ENCODE measurements around the gene POU6F2.

GRCh38 chr7:39458061-39458745 lies 480.5 kb downstream of the POU6F2 start:
- TF ChIP-seq CTCF (IDR thresholded peaks at IDR 0.05) (no peak), POLR2AphosphoS5 (IDR thresholded peaks at IDR 0.05; ENCODE audit: low read depth, low read length) (no peak)
